ENCODE data around the gene KCNB1. TPM values are rescaled to one million over a fixed set of nuclear protein-coding genes. Genes with fewer than 3 reads are reported as not detected.

Gene KCNB1
- total RNA-seq, 1 donor: under 0.01 TPM

DNA sequence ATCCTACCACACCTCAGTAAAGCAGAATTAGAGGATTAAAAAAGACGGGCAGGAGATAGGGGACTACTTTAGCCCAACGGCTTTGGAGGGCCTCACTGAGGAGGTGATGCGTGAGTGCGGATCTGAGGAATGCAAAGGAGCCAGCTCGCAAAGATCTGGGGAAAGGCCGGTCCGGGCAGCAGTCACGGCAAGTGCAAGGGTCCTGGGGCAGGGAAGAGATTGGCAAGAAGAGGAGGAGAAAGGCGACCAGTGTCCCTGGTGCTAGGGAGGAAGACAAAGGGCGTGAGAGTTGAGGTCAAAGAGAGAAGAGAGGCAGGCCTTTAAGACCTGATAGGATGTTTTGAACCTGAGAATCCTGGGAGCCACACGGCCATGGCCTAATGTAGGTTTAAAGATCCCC, 86.8 kb downstream of the KCNB1 start:
- Histone ChIP-seq H3K27ac (ENCODE audit: low read depth, low read length) (no peak overlapping the region), H3K79me2 (ENCODE audit: insufficient read depth, low read length) (no peaks in the 10 kb centered on the region), H4K20me1 (ENCODE audit: insufficient read depth, low read length) (no peaks in the 10 kb centered on the region), H2AFZ (ENCODE audit: low read length) (no peak overlapping the region), H3K27me3 (ENCODE audit: insufficient read depth, low read length) (peaks cover 16% of the 10 kb centered on the region), H3K4me1 (ENCODE audit: insufficient read depth, low read length) (peaks cover 34% of the 10 kb centered on the region), H3K4me2 (ENCODE audit: insufficient read depth, low read length) (peak overlapping the region; percentile 2), H3K4me3 (ENCODE audit: insufficient read depth, low read length) (no peak overlapping the region), H3K36me3 (ENCODE audit: insufficient read depth, low read length) (no peaks in the 10 kb centered on the region), H3K9me3 (ENCODE audit: low read depth, low read length) (no peaks in the 10 kb centered on the region)
- TF ChIP-seq, protein P1, sequence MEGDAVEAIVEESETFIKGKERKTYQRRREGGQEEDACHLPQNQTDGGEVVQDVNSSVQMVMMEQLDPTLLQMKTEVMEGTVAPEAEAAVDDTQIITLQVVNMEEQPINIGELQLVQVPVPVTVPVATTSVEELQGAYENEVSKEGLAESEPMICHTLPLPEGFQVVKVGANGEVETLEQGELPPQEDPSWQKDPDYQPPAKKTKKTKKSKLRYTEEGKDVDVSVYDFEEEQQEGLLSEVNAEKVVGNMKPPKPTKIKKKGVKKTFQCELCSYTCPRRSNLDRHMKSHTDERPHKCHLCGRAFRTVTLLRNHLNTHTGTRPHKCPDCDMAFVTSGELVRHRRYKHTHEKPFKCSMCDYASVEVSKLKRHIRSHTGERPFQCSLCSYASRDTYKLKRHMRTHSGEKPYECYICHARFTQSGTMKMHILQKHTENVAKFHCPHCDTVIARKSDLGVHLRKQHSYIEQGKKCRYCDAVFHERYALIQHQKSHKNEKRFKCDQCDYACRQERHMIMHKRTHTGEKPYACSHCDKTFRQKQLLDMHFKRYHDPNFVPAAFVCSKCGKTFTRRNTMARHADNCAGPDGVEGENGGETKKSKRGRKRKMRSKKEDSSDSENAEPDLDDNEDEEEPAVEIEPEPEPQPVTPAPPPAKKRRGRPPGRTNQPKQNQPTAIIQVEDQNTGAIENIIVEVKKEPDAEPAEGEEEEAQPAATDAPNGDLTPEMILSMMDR (IDR thresholded peaks at IDR 0.05; ENCODE audit: extremely low read depth, low read depth, low read length): no peak
- DNase-seq (ENCODE audit: insufficient read length, low spot score, missing footprints): no peak

DNA sequence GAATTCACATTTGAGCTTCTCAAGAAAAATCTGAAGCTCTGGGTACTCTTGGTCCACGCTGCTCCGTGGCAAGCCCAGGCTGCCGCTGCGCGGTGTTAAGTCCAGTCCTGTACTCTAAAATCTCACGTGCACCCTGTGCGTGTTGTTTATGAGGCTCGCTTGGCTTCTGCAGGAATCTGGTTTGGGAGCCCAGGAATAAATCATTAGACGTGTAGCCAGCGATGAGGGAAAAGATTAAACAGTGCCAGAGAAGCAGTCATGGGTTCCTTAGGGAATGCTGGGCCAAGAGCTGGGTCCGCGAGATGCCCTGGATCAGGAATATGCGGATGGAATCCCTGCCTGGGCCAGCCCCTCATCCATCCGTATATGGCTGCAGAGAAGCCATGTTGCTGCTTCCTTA, 87.3 kb downstream of the KCNB1 start:
- no peak for DNase-seq (ENCODE audit: insufficient read length, low spot score, missing footprints)
- H2AFZ ChIP-seq (ENCODE audit: low read length): no peak overlapping the region
- no peaks in the 10 kb centered on the region for H3K79me2 ChIP-seq (ENCODE audit: insufficient read depth, low read length)
- H3K4me2 ChIP-seq (ENCODE audit: insufficient read depth, low read length): peak overlapping the region; percentile 2
- peaks cover 16% of the 10 kb centered on the region for H3K27me3 ChIP-seq (ENCODE audit: insufficient read depth, low read length)
- H3K9me3 ChIP-seq (ENCODE audit: low read depth, low read length): no peaks in the 10 kb centered on the region
- TF ChIP-seq, protein P1 (IDR thresholded peaks at IDR 0.05; ENCODE audit: extremely low read depth, low read depth, low read length): no peak
- H4K20me1 ChIP-seq (ENCODE audit: insufficient read depth, low read length): no peaks in the 10 kb centered on the region
- H3K27ac ChIP-seq (ENCODE audit: low read depth, low read length): no peak overlapping the region
- H3K36me3 ChIP-seq (ENCODE audit: insufficient read depth, low read length): no peaks in the 10 kb centered on the region
- H3K4me3 ChIP-seq (ENCODE audit: insufficient read depth, low read length): no peak overlapping the region
- peaks cover 29% of the 10 kb centered on the region for H3K4me1 ChIP-seq (ENCODE audit: insufficient read depth, low read length)

- H3K4me2 ChIP-seq (ENCODE audit: insufficient read depth, low read length): peak overlapping the region; percentile 35
- peaks cover 25% of the 10 kb centered on the region for H3K4me1 ChIP-seq (ENCODE audit: insufficient read depth, low read length)
- no peak overlapping the region for H2AFZ ChIP-seq (ENCODE audit: low read length)
- H3K9me3 ChIP-seq (ENCODE audit: low read depth, low read length): no peaks in the 10 kb centered on the region
- DNase-seq (ENCODE audit: insufficient read length, low spot score, missing footprints): no peak
- TF ChIP-seq, protein P1 (IDR thresholded peaks at IDR 0.05; ENCODE audit: extremely low read depth, low read depth, low read length): no peak
- no peaks in the 10 kb centered on the region for H3K36me3 ChIP-seq (ENCODE audit: insufficient read depth, low read length)
- H3K27ac ChIP-seq (ENCODE audit: low read depth, low read length): no peak overlapping the region
- H4K20me1 ChIP-seq (ENCODE audit: insufficient read depth, low read length): no peaks in the 10 kb centered on the region
- no peak overlapping the region for H3K4me3 ChIP-seq (ENCODE audit: insufficient read depth, low read length)
- peaks cover 19% of the 10 kb centered on the region for H3K27me3 ChIP-seq (ENCODE audit: insufficient read depth, low read length)
- no peaks in the 10 kb centered on the region for H3K79me2 ChIP-seq (ENCODE audit: insufficient read depth, low read length)
Measured at GRCh38 chr20:49394757-49395156, 87.7 kb downstream of the KCNB1 start.

DNA sequence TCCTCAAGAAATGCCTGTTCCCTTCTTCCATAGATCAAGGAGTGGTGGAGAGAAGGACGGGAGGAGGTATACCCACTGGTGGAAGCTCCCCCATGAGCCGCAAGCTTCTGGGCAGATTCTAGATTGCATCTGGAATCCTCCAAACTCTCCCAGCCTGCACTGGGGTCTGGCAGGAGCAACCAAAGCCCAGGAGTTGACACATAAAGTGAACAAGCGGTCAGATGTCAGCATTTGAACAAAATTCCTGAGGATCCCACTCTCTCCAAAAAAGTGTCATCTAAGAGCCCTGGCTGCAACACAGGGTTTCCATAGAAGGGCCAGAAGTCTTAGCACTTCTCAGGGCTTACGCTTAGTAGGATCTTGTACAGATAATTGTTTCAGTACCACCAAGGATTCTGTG, 88.2 kb downstream of the KCNB1 start:
- Histone ChIP-seq H4K20me1 (ENCODE audit: insufficient read depth, low read length) (no peaks in the 10 kb centered on the region), H3K79me2 (ENCODE audit: insufficient read depth, low read length) (no peaks in the 10 kb centered on the region), H2AFZ (ENCODE audit: low read length) (no peak overlapping the region), H3K27me3 (ENCODE audit: insufficient read depth, low read length) (peaks cover 21% of the 10 kb centered on the region), H3K36me3 (ENCODE audit: insufficient read depth, low read length) (no peaks in the 10 kb centered on the region), H3K4me2 (ENCODE audit: insufficient read depth, low read length) (peak overlapping the region; percentile 35), H3K27ac (ENCODE audit: low read depth, low read length) (no peak overlapping the region), H3K9me3 (ENCODE audit: low read depth, low read length) (no peaks in the 10 kb centered on the region), H3K4me3 (ENCODE audit: insufficient read depth, low read length) (no peak overlapping the region), H3K4me1 (ENCODE audit: insufficient read depth, low read length) (peaks cover 21% of the 10 kb centered on the region)
- TF ChIP-seq, protein P1 (IDR thresholded peaks at IDR 0.05; ENCODE audit: extremely low read depth, low read depth, low read length): no peak
- no peak for DNase-seq (ENCODE audit: insufficient read length, low spot score, missing footprints)

All from osteoblast (primary cell).